Glomerular endothelial cell (primary cell): ENCODE results near the gene RNF8. TPM values are rescaled to one million over a fixed set of nuclear protein-coding genes. Genes with fewer than 3 reads are reported as not detected.
"Not testable (repeated sequence)": the region's sequence is repeated elsewhere in the genome, so short reads cannot be mapped to it uniquely, and the experiment has no call there.

Experiments
- DNase-seq: peaks from one replicate; pipeline ENCODE4 v3.0.0-alpha.2; 2011; ENCODE audit warnings: low read depth, low spot score; ENCODE audit errors: extremely low read depth
- total RNA-seq: library from RNA; depleted of rRNA; stranded (reverse); fragments of >200 nt; gene quantifications from 2 replicates; pipeline ENCODE4 v1.2.3, GENCODE V29; 2015

Gene RNF8
- total RNA-seq: 20.2 and 21.7 TPM in 2 replicates

GRCh38 chr6:37353761-37354525 lies at the start of gene RNF8:
TSS of gene RNF8 (plus strand) at chr6:37353983. CDS start at chr6:37354165, 182 bp downstream.
- no peak for DNase-seq

GRCh38 chr6:37304766-37305165 lies 49.0 kb upstream of the RNF8 start:
- no peak for DNase-seq

GRCh38 chr6:37305841-37306425 lies 47.9 kb upstream of the RNF8 start:
- no peak for DNase-seq

- DNase-seq: no peak
Observed at GRCh38 chr6:37306624-37307222, 47.1 kb upstream of the RNF8 start.

GRCh38 chr6:37307484-37307883 lies 46.3 kb upstream of the RNF8 start:
- DNase-seq: not testable (repeated sequence)

GRCh38 chr6:37308069-37308815 lies 45.5 kb upstream of the RNF8 start:
- DNase-seq: no peak

GRCh38 chr6:37309046-37309445 lies 44.7 kb upstream of the RNF8 start:
- DNase-seq: no peak

GRCh38 chr6:37309692-37310091 lies 44.1 kb upstream of the RNF8 start:
- no peak for DNase-seq

GRCh38 chr6:37310966-37311365 lies 42.8 kb upstream of the RNF8 start:
- DNase-seq: no peak

GRCh38 chr6:37311741-37312473 lies 41.9 kb upstream of the RNF8 start:
- no peak for DNase-seq

- DNase-seq: no peak
Observed at GRCh38 chr6:37313723-37314486, 39.9 kb upstream of the RNF8 start.

GRCh38 chr6:37314487-37315156 lies 39.2 kb upstream of the RNF8 start:
- peak; percentile 44 for DNase-seq

GRCh38 chr6:37315157-37315515 lies 38.6 kb upstream of the RNF8 start:
- no peak for DNase-seq

GRCh38 chr6:37316071-37316470 lies 37.7 kb upstream of the RNF8 start:
- DNase-seq: no peak

GRCh38 chr6:37317312-37318038 lies 36.3 kb upstream of the RNF8 start:
- DNase-seq: no peak

- no peak for DNase-seq
Observed at GRCh38 chr6:37319156-37319555, 34.6 kb upstream of the RNF8 start.

GRCh38 chr6:37319856-37320480 lies 33.8 kb upstream of the RNF8 start:
- no peak for DNase-seq

GRCh38 chr6:37320646-37321045 lies 33.1 kb upstream of the RNF8 start:
- no peak for DNase-seq
